HepG2 (cell line): ENCODE data around the gene HDAC4. TPM values are rescaled to one million over a fixed set of nuclear protein-coding genes. Genes with fewer than 3 reads are reported as not detected.

ENCODE experiments used
- GATAD1 ChIP-seq: IDR thresholded peaks from 2 replicates; pipeline ENCODE4 v1.6.1; 2016; ENCODE audit warnings: missing genetic modification reagents, missing compliant biosample characterization
- KLF16 ChIP-seq, 2 experiments: sonication (generic) in 1 of 2; formaldehyde crosslinking in 1 of 2; IDR thresholded peaks; 2 replicates each; pipeline versions ENCODE4 v1.6.1 to v1.8.0; 2016 to 2023; ENCODE audit warnings: missing genetic modification reagents in 2 of 2, missing compliant biosample characterization in 1 of 2
- MTA1 ChIP-seq: sonication (generic); formaldehyde crosslinking; IDR thresholded peaks from 2 replicates; pipeline ENCODE4 v1.4.0; 2020; ENCODE audit warnings: missing genetic modification reagents, mild to moderate bottlenecking, borderline replicate concordance
- NFE2 ChIP-seq: sonication (generic); formaldehyde crosslinking; IDR thresholded peaks from 2 replicates; pipeline ENCODE4 v1.4.0; 2020; ENCODE audit warnings: missing genetic modification reagents
- NFKB2 ChIP-seq: sonication (generic); formaldehyde crosslinking; IDR thresholded peaks from 2 replicates; pipeline ENCODE4 v1.4.0; 2020; ENCODE audit warnings: missing genetic modification reagents, borderline replicate concordance
- PHB2 ChIP-seq: fragments of 450-650 bp; IDR thresholded peaks from 2 replicates; pipeline ENCODE4 v1.6.1; 2018; ENCODE audit not compliant: partially characterized antibody
- RNF219 ChIP-seq: sonication (generic); formaldehyde crosslinking; IDR thresholded peaks from 2 replicates; pipeline ENCODE4 v1.5.0; 2020; ENCODE audit warnings: mild to moderate bottlenecking, missing genetic modification reagents
- RXRB ChIP-seq: IDR thresholded peaks from 2 replicates; pipeline ENCODE4 v1.6.1; 2016; ENCODE audit warnings: borderline replicate concordance, missing genetic modification reagents, missing compliant biosample characterization
- SIN3A ChIP-seq: IDR thresholded peaks from 2 replicates; pipeline ENCODE4 v1.6.1; 2011; ENCODE audit warnings: low read depth, mild to moderate bottlenecking, control low read depth, low read length, borderline replicate concordance
- SMYD3 ChIP-seq: sonication (generic); formaldehyde crosslinking; IDR thresholded peaks from 2 replicates; pipeline ENCODE4 v1.8.1; 2023; ENCODE audit warnings: mild to moderate bottlenecking, missing genetic modification reagents
- SOX5 ChIP-seq: IDR thresholded peaks from 2 replicates; pipeline ENCODE4 v1.6.1; 2016; ENCODE audit warnings: borderline replicate concordance
- ZFP90 ChIP-seq: sonication (generic); formaldehyde crosslinking; IDR thresholded peaks from 2 replicates; pipeline ENCODE4 v1.8.0; 2022; ENCODE audit warnings: missing genetic modification reagents, mild to moderate bottlenecking, inconsistent platforms, borderline replicate concordance
- ZNF337 ChIP-seq: sonication (generic); formaldehyde crosslinking; IDR thresholded peaks from 2 replicates; pipeline ENCODE4 v1.5.1; 2020; ENCODE audit warnings: missing genetic modification reagents, low read depth, mild to moderate bottlenecking, borderline replicate concordance
- ZNF672 ChIP-seq: sonication (generic); formaldehyde crosslinking; IDR thresholded peaks from 2 replicates; pipeline ENCODE4 v1.8.1; 2022; ENCODE audit warnings: missing genetic modification reagents
- ZNF792 ChIP-seq: IDR thresholded peaks from 2 replicates; pipeline ENCODE4 v1.6.1; 2016
- ZNF879 ChIP-seq: sonication (generic); formaldehyde crosslinking; IDR thresholded peaks from 2 replicates; pipeline ENCODE4 v1.8.1; 2023; ENCODE audit warnings: missing genetic modification reagents
- polyA plus RNA-seq, 8 experiments: library from polyadenylated mRNA; depleted of rRNA in 3 of 8; stranded (reverse) in 7 of 8; unstranded in 1 of 8; fragments of >200 nt; fragmentation: Illumina TruSeq in 4 of 8; extraction: Trizol in 4 of 8; gene quantifications; 2 replicates each; pipeline versions ENCODE4 v1.2.1 to v1.2.3, GENCODE V29; 2011 to 2016; ENCODE audit warnings: low read depth in 4 of 8, missing spikeins in 1 of 8, mixed read lengths in 1 of 8; ENCODE audit not compliant: insufficient read depth in 1 of 8
- total RNA-seq, 5 experiments: library from RNA; depleted of rRNA; stranded (reverse); fragments of >200 nt; fragmentation: Illumina TruSeq; extraction: Trizol; gene quantifications; 2 replicates each; pipeline ENCODE4 v1.2.3, GENCODE V29; 2016; ENCODE audit warnings: low read depth in 1 of 5
- TF ChIP-seq, protein P1 (sequence below): sonication (generic); formaldehyde crosslinking; IDR thresholded peaks from 2 replicates; pipeline ENCODE4 v1.8.1; 2023; ENCODE audit warnings: missing genetic modification reagents, inconsistent platforms, borderline replicate concordance
- TF ChIP-seq, protein P2 (sequence below): sonication (generic); formaldehyde crosslinking; conservative IDR thresholded peaks from 2 replicates; pipeline ENCODE4 v1.4.0; 2020; ENCODE audit warnings: missing genetic modification reagents
- TF ChIP-seq, protein P3 (sequence below): sonication (generic); formaldehyde crosslinking; IDR thresholded peaks from 2 replicates; pipeline ENCODE4 v1.5.0; 2020; ENCODE audit warnings: mild to moderate bottlenecking, missing genetic modification reagents, borderline replicate concordance

HDAC4 gene
- total and polyA plus RNA-seq, 2 of the 13 experiments (the other 11 are each of a cell fraction or from before 2014, with no cell fraction given), result 10.1 to 11.5 TPM

GRCh38 chr2:239296020-239296932 lies 104.5 kb downstream of the HDAC4 start (continued):
- peak; percentile 88; the same call in 1 of the 2 replicates for TF ChIP-seq MTA1
- peak; percentile 66; the same call in 1 of the 2 replicates for TF ChIP-seq NFKB2 (CRISPR knock-in tag)
- TF ChIP-seq NFE2 (CRISPR knock-in tag), result no peak
- TF ChIP-seq, protein P1, sequence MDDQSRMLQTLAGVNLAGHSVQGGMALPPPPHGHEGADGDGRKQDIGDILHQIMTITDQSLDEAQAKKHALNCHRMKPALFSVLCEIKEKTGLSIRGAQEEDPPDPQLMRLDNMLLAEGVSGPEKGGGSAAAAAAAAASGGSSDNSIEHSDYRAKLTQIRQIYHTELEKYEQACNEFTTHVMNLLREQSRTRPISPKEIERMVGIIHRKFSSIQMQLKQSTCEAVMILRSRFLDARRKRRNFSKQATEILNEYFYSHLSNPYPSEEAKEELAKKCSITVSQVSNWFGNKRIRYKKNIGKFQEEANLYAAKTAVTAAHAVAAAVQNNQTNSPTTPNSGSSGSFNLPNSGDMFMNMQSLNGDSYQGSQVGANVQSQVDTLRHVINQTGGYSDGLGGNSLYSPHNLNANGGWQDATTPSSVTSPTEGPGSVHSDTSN (CRISPR knock-in tag), result no peak
- TF ChIP-seq KLF16 (CRISPR knock-in tag; IDR thresholded peaks at IDR 0.05), result no peak
- peak; percentile 73; the same call in 1 of the 2 replicates for TF ChIP-seq SMYD3 (CRISPR knock-in tag)
- no peak for TF ChIP-seq ZNF879 (CRISPR knock-in tag)
- TF ChIP-seq, protein P2, sequence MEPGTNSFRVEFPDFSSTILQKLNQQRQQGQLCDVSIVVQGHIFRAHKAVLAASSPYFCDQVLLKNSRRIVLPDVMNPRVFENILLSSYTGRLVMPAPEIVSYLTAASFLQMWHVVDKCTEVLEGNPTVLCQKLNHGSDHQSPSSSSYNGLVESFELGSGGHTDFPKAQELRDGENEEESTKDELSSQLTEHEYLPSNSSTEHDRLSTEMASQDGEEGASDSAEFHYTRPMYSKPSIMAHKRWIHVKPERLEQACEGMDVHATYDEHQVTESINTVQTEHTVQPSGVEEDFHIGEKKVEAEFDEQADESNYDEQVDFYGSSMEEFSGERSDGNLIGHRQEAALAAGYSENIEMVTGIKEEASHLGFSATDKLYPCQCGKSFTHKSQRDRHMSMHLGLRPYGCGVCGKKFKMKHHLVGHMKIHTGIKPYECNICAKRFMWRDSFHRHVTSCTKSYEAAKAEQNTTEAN (CRISPR knock-in tag), result peak; percentile 83; the same call in 1 of the 2 replicates
- peak; percentile 48; the same call in 1 of the 2 replicates for TF ChIP-seq ZFP90 (CRISPR knock-in tag)
- peak; percentile 89 for TF ChIP-seq RXRB (CRISPR knock-in tag)
- no peak for TF ChIP-seq ZNF672
- no peak for TF ChIP-seq PHB2
- TF ChIP-seq, protein P3, sequence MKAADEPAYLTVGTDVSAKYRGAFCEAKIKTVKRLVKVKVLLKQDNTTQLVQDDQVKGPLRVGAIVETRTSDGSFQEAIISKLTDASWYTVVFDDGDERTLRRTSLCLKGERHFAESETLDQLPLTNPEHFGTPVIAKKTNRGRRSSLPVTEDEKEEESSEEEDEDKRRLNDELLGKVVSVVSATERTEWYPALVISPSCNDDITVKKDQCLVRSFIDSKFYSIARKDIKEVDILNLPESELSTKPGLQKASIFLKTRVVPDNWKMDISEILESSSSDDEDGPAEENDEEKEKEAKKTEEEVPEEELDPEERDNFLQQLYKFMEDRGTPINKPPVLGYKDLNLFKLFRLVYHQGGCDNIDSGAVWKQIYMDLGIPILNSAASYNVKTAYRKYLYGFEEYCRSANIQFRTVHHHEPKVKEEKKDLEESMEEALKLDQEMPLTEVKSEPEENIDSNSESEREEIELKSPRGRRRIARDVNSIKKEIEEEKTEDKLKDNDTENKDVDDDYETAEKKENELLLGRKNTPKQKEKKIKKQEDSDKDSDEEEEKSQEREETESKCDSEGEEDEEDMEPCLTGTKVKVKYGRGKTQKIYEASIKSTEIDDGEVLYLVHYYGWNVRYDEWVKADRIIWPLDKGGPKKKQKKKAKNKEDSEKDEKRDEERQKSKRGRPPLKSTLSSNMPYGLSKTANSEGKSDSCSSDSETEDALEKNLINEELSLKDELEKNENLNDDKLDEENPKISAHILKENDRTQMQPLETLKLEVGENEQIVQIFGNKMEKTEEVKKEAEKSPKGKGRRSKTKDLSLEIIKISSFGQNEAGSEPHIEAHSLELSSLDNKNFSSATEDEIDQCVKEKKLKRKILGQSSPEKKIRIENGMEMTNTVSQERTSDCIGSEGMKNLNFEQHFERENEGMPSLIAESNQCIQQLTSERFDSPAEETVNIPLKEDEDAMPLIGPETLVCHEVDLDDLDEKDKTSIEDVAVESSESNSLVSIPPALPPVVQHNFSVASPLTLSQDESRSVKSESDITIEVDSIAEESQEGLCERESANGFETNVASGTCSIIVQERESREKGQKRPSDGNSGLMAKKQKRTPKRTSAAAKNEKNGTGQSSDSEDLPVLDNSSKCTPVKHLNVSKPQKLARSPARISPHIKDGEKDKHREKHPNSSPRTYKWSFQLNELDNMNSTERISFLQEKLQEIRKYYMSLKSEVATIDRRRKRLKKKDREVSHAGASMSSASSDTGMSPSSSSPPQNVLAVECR (CRISPR knock-in tag), result peak; percentile 68; the same call in 1 of the 2 replicates
- TF ChIP-seq SIN3A, result peak; percentile 66; the same call in 1 of the 2 replicates
- peak; percentile 91; the same call in 1 of the 2 replicates for TF ChIP-seq ZNF337 (CRISPR knock-in tag)
- TF ChIP-seq SOX5, result peak; percentile 43; the same call in 1 of the 2 replicates
- TF ChIP-seq GATAD1, result no peak; the same call in 1 of the 2 replicates
- TF ChIP-seq RNF219 (CRISPR knock-in tag), result 0 out of 2 replicates have a peak, but pooled peaks have one; percentile 38
- TF ChIP-seq ZNF792, result no peak; the same call in 1 of the 2 replicates
